ENCODE data around the gene ZRANB2. TPM values are rescaled to one million over a fixed set of nuclear protein-coding genes. Genes with fewer than 3 reads are reported as not detected.

ZRANB2 gene
- total and polyA plus RNA-seq, 9 of the 15 experiments (the other 6 are each of a cell fraction or from before 2014, with no cell fraction given) = 80.8 to 264 (median 157) TPM

GRCh38 chr1:71023515-71023914 is 57.3 kb downstream of the ZRANB2 start:
- no peak for FAIRE-seq

More at GRCh38 chr1:71023515-71023914, 57.3 kb downstream of the ZRANB2 start:
- H3K79me2 ChIP-seq (ENCODE audit: control insufficient read depth, insufficient read depth, low read length) = peaks cover 63% of the 10 kb centered on the region
- CTCF ChIA-PET (ENCODE audit: low intra/inter-chr PET ratio) = no interaction called here
- H3K9me1 ChIP-seq (ENCODE audit: control insufficient read depth, insufficient read depth, low read length) = no peaks in the 10 kb centered on the region
- H3K4me2 ChIP-seq (ENCODE audit: insufficient read depth, low read length) = no peak overlapping the region
- 63% methylated on average over 4 of the region's 4 CpGs for WGBS (ENCODE audit: insufficient coverage, low coverage, missing lambda C conversion rate)
- H3K27me3 ChIP-seq (ENCODE audit: control insufficient read depth in 2 of 2, insufficient read depth in 2 of 2, low read length in 2 of 2) = no peaks in the 10 kb centered on the region
- H2AFZ ChIP-seq (ENCODE audit: low read depth, low read length) = no peak overlapping the region
- no peak overlapping the region for H3K4me3 ChIP-seq
- in situ Hi-C loops (cut with MboI) (no loop called here), intact Hi-C loops (cut with micrococcal nuclease) (no loop called here)
- TF ChIP-seq GATAD2B (IDR thresholded peaks at IDR 0.05; ENCODE audit: borderline replicate concordance) (no peak), ZNF76 (CRISPR knock-in tag; IDR thresholded peaks at IDR 0.05; ENCODE audit: borderline replicate concordance) (no peak), EZH2 (IDR thresholded peaks at IDR 0.05; ENCODE audit: borderline replicate concordance, low read depth, low read length) (no peak), LARP7 (IDR thresholded peaks at IDR 0.05) (no peak), SIX5 (IDR thresholded peaks at IDR 0.05; ENCODE audit: borderline replicate concordance in 1 of 2, insufficient read depth in 1 of 2, low read depth in 1 of 2, low read length in 2 of 2) (no peak), BACH1 (tag; IDR thresholded peaks at IDR 0.05) (no peak)
- TF ChIP-seq, protein P1, sequence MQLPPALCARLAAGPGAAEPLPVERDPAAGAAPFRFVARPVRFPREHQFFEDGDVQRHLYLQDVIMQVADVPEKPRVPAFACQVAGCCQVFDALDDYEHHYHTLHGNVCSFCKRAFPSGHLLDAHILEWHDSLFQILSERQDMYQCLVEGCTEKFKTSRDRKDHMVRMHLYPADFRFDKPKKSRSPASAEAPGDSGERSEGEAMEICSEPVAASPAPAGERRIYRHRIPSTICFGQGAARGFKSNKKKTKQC (CRISPR knock-in tag; IDR thresholded peaks at IDR 0.05) = no peak
- no peaks in the 10 kb centered on the region for H3K9me3 ChIP-seq (replicated peaks; ENCODE audit: control insufficient read depth, insufficient read depth, low read depth, low read length)
- BruUV-seq (replicated peaks) = no TSS peak
- no peak overlapping the region for H3K9ac ChIP-seq (ENCODE audit: insufficient read depth in 1 of 2, low read depth in 2 of 2, low read length in 2 of 2)
- ATAC-seq = no peak
- no peaks in the 10 kb centered on the region; a peak in 1 of 5 replicates for H3K4me1 ChIP-seq (replicated peaks in 1 of 2; ENCODE audit: control insufficient read depth in 2 of 2, insufficient read depth in 2 of 2, low read length in 2 of 2)
- POLR2A ChIA-PET = interaction anchor here (1.0 to 1.6 kb wide), 3 partner anchors 9 to 28 kb away, joined by 3 to 4 read pairs (median 3); no protein-coding TSS in a partner anchor
- no peak overlapping the region for H3K27ac ChIP-seq (ENCODE audit: extremely low read depth, low read depth, low read length)
- DNase-seq (ENCODE audit: extremely low read depth in 1 of 4, low spot score in 3 of 4) = no peak
- H4K20me1 ChIP-seq (replicated peaks; ENCODE audit: control insufficient read depth, insufficient read depth, low read length) = no peaks in the 10 kb centered on the region
- peaks cover 8% of the 10 kb centered on the region; the same call in 2 of the 3 replicates for H3K36me3 ChIP-seq (ENCODE audit: control insufficient read depth, insufficient read depth, low read length)

Data from K562 (cell line).